HG03457 (cell line): ENCODE results near the gene FDXACB1.

ENCODE experiments used
- ATAC-seq: cut with Tn5 transposase; IDR thresholded peaks from one replicate; pipeline ENCODE4 v1.9.1; 2021; ENCODE audit warnings: moderate number of reproducible peaks; ENCODE audit not compliant: unreplicated experiment

The FDXACB1 gene

DNA sequence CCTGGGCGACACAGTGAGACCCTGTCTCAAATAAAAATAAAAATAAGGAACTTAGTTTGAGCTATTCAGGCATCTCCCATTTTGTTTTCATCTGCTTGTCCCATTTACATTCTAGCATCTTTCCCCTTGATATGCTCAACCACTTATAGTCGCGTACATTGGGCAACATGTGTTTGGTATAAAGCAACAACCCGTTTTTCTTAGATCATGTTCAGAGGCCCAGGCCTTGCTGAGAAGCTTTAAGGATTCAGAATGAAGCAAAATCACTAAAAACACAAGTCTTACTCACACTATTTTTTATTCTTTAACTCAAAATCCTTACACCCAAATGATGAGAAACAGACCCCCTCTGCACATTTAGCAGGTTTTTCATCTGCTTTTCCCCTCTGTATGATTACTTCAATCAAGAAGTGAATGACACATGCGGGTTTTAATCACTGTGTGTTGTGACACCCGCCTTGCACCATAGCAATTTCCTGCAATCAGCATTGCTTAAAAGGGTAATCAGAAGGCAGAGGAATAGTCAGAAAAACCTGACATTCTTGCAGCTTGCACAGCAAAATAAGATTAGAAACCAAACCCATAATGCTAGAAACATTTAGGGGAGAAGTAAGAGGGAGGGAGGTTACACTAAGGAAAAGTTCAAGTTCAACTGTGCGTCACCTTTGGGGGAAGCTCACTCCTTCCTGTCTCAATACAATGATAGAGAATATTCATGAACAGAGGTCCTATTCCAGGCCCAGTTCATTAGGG, 33.5 kb downstream of the FDXACB1 start:
- ATAC-seq, result no peak

DNA sequence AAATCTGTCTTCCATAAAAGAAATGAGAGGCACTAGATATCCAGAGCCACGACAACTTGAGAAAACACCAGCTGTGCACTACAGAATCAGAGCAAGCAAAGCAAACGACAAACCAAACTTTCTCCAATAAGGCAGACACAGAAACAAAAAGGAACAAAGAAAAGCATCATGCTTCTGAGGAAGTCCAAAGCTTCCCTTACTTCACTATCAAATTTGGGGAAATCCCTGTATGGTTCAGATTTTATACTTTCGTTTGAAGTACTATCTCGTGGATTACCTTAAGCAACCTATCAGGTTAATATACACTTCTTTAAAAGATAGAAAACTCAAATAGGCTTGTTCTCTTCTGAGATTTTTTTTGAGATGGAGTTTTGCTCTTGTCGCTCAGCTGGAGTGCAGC, 35.3 kb downstream of the FDXACB1 start:
- no peak for ATAC-seq

DNA sequence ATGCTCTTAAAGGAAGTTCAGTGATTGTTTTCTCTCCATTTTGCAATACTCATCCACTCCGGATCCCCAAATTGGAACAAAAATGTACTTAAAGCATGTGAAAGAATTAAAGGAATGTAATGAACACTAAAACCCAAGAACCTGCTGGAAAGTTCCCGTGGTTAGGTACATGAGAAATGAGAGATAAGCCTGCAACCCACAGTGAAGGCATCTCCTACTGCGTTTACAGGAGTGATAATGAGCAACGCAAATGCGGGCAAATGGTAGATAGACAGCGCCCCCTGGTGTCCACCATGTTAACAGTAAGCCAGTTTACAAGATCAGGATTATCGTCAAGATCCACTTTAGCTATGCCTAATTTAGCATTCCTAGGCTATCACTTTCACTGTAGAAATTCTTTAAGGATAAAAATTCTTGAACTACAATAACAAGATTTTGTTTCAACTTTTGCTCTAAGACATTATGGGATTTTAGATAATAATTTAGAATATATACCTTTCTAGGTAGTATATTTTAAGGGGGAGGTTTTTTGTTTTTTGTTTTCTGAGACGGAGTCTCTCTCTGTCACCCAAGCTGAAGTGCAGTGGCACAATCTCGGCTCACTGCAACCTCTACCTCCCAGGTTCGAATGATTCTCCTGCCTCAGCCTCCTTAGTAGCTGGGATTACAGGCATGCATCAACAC, 37.5 kb downstream of the FDXACB1 start:
- ATAC-seq, result no peak

DNA sequence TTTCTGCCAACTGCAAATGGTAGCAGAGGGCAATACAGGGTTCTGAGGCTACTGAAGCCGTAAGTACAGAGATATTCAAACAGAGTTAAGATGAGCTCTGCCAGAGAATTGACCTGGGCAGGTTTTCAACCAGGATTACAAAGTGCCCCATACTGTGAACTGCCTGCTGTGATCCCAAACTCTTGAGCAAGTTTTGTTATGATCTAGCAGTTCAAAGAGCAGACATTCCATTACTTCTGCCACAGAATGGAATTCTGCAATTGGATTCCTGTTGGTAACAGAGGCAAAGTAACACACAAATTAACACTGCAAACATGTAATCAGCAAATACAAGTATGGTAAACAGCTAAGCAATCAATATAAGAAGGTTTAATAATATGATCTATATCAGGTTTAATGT, 38.8 kb downstream of the FDXACB1 start:
- ATAC-seq, result no peak

DNA sequence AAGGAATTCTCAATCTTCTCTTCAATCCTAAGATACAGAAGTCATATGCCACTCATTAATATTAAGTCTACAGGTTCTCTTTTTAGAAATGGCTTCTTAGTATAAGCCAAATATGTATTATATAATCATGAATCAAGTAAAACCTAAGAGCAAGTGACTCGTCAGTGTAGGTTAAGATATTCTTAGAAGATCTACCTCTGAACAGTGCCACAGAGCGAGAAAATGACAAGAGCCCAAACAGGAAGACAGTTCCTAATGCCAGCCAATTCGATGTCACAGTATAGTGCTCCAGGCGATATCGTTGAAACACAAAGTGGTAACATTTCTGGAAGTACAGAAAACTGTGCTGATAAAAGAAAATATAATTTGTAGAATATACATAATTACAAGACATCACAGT, 40.9 kb downstream of the FDXACB1 start:
- ATAC-seq, result no peak

DNA sequence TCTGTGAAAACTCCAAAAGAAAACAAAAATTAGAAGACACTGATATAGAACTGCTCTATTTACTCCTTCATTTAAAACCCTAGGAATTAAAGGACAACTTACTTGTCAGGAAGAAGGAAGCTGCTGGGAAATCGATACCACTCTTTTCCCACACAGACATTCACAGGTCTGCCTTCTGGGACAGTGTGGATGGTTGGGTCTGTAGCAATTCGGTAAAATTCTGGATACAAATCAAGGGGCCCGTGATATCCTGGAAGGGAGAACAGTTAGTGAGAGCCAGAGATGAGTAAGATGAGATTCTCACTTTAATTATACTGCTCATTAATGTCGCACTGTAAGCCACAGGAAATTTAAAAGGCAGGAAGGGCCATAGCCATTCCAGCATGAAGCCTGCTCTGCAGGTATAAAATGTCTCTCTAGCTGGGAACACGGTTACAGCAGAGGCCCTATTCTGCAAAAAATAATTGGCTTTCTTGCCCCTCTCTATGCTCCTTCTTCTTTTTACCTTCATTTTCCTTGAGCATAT, 41.5 kb downstream of the FDXACB1 start:
- no peak for ATAC-seq

DNA sequence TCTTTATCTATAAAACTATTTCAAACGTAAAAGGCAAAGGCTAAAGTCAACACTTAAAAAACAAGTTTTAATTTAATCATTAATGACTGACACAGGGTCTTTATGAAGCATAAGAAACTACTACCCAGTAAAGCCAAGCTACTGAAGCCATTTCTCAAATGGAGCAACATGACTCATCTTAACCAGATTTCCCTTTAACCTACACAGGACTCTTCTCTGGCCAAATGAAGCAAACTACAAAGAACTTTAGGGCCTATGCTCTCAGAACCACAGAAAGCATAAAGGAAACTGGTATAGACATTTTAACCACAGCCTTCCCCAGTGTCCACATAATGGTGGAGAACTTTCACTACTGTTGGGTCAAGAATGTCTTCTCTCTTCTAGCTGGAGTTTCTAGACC, 42.2 kb downstream of the FDXACB1 start:
- ATAC-seq, result peak; percentile 73

DNA sequence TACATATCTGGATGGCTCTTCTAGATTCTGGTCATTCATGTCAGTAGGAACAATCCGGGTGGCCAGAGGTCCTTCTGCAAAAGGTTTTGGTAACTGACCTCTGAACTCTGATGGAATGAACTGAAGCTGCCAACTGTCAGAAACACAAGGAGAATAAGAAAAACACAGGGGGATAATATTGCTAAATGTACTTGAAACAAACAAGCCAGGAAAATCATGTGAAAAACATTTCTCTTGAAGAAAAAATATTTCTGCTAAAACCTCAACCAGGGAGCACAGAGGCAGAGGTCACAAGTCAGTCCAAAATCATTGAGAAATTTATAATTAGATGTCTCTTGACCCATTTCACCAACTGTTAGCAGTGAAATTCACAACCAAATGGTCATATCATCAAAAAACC, 42.8 kb downstream of the FDXACB1 start:
- no peak for ATAC-seq

DNA sequence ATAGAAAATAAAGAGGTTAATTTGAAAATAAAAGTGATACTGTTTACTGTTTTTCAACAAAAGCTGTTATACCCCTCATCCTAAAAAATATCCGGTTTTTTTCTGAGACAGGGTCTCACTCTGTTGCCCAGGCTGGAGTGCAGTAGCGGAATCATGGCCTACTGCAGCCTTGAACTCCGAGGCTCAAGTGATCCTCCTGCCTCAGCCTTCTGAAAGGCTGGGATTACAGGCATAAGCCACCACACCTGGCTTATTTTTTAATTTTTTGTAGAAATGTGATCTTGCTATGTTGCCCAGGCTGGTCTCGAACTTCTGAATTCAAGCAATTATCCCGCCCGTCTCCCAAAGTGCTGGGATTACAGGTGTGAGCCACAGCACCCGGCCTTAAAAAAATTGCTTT, 43.3 kb downstream of the FDXACB1 start:
- no peak for ATAC-seq

DNA sequence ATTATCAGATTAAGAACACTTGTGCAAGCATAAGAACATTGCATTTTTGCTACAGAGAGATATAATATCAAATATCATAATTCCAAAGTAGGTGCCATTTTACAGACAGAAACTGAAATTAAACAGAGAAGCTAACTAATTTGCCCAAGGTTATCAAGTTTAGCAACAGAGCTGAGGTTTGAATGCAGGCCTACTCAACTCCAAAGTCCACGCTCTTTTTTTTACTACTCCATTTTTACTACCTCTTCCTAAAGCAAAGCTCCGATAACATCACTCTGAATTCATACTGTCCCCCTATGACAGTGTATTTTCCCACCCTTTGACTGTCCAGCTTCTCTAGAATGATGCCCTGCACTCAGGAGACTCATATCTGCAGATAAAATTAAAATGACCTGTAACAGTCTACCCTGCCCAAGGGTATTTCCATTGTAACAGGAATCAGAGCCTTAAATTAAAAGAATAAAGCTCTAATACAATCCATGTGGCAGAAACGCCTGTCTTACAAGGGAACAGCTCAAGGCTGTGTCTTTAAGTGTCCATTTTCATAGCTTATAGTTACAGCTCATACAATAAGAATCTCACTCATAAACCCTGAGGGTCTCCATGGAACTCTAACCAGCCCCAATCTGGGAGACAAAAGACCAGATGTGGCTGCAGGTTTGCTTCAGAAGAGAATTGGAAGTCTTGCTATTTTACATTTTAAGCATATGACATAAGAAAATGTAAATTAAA, 44.4 kb downstream of the FDXACB1 start:
- ATAC-seq, result no peak

DNA sequence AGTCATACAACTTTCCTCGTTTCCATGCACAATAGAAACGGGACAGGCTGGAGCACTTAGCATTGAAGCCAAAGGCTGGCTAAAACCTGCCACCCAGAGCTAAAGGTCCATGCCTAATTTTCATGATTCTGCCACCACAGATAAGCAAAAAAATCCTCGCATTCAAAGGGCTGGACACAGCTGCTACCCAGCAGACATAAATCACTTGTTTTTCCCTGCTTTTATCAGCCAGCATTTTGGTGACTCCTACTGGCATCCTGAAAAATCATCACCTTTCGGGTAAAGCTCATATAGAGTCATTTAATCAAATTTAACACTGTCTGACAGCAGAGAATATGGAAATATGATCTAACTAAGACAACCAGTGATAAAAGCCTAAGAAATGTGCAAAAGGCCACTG, 45.4 kb downstream of the FDXACB1 start:
- no peak for ATAC-seq

DNA sequence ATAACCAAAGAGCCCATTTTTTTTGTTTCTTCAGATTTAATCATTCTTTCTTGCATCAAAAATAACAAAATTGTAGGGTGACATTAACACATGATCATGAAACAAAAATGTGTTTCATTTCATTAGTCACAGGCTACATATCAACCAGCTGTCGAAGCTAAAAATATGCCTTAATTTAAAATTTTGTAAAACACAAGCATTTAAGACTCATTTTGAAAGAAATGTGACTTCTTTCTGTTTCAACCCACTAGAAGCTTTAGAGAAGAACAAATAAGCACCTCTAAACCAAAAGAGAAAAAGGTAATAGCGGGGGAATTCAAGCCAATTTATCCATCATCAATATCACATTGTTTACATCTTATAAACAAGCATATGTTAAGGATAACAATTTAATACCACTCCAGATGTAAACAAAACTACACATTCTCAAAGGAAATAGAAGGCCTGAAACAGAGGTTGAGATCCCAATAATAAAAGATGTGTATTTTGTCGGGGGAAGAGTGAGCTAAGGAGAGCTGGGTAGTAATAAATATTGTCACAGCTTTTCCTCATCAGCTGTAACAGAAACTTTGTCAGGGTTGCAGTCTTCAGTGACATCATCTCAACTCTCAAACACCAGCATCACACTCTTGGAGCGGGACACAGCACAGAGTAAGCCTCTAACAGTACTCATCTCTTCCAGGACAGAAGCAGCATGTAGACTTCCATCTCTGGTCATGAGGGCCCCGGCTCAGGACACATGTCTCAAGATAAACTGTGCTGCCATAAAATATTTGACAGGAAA, 49.6 kb downstream of the FDXACB1 start:
- no peak for ATAC-seq

DNA sequence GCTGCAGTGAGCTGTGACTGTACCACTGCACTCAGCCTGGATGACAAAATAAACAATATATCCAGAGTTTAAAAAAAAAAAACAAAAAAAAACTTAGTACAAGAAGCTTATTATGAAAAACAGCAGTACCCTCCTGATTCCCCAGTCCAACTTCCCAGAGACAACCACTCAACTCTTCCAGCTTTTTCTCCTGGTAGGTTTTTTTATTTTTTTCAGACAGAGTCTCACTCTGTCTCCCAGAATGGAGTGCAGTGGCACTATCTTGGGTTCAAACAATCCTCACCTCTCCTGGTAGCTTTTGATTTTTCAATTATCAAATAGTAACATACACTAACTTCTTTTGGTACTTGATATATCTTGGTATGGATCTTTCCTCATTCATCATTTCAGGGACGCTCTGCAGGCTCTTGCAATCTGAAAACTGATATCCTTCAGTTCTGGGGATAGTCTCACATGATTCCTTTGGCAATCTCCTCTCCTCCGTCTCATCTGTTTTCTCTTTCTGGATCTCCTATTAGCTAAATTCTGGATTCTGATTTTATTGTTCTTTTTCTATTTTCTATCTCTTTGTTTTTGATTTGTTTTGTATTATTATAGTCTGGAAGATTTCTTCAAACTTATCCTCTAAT, 52.5 kb downstream of the FDXACB1 start:
- no peak for ATAC-seq
